Calu3 (cell line): ENCODE results near the gene LANCL2. TPM values are rescaled to one million over a fixed set of nuclear protein-coding genes. Genes with fewer than 3 reads are reported as not detected.

Experiments
- BruUV-seq: library from RNA; stranded (reverse); fragments of 400-500 nt; replicated peaks from 2 replicates; lab custom pipeline; 2021; lab: Mats Ljungman, UMichigan
- CTCF ChIA-PET: fragments of 300-600 bp; sonication (Branson Sonifier 250); formaldehyde crosslinking; loops from one replicate; lab custom pipeline; 2022; ENCODE audit warnings: antibody characterized with exemption; lab: Charles Lee
- DNase-seq: peaks from one replicate; pipeline ENCODE4 v3.0.0; 2022
- H3K27ac Mint-ChIP-seq: one replicate; pipeline ENCODE4 v1.8.0; 2022; ENCODE audit warnings: mixed read lengths; ENCODE audit not compliant: unreplicated experiment
- H3K27me3 Mint-ChIP-seq: one replicate; pipeline ENCODE4 v1.8.0; 2022; ENCODE audit warnings: mixed read lengths; ENCODE audit not compliant: unreplicated experiment
- H3K36me3 Mint-ChIP-seq: one replicate; pipeline ENCODE4 v1.8.0; 2022; ENCODE audit warnings: mild to moderate bottlenecking, moderate library complexity, mixed read lengths; ENCODE audit not compliant: insufficient read depth, unreplicated experiment
- H3K4me1 Mint-ChIP-seq: one replicate; pipeline ENCODE4 v1.8.0; 2022; ENCODE audit warnings: mild to moderate bottlenecking, low read depth, mixed read lengths; ENCODE audit not compliant: unreplicated experiment
- H3K4me3 Mint-ChIP-seq: one replicate; pipeline ENCODE4 v1.8.0; 2022; ENCODE audit warnings: mild to moderate bottlenecking, low read depth, moderate library complexity, mixed read lengths; ENCODE audit not compliant: unreplicated experiment
- H3K9me3 Mint-ChIP-seq: one replicate; pipeline ENCODE4 v1.8.0; 2022; ENCODE audit warnings: low read depth, mixed read lengths; ENCODE audit not compliant: unreplicated experiment
- intact Hi-C: fragments of 100-400 bp; cut with micrococcal nuclease; formaldehyde crosslinking; loops from one replicate; pipeline ENCODE4 v1.10.0; 2022; ENCODE audit not compliant: unreplicated experiment
- total RNA-seq: library from RNA; stranded (reverse); gene quantifications from 2 replicates; pipeline ENCODE4 v1.2.3, GENCODE V29; 2022
- TF ChIP-seq, protein P1 (sequence below): fragments of 200-600 bp; IDR thresholded peaks from one replicate; pipeline ENCODE4 v1.8.0; 2022; ENCODE audit warnings: antibody characterized with exemption; ENCODE audit not compliant: unreplicated experiment

Gene LANCL2
- total RNA-seq, 1 experiment from 2014 or later: 15.7 TPM

DNA sequence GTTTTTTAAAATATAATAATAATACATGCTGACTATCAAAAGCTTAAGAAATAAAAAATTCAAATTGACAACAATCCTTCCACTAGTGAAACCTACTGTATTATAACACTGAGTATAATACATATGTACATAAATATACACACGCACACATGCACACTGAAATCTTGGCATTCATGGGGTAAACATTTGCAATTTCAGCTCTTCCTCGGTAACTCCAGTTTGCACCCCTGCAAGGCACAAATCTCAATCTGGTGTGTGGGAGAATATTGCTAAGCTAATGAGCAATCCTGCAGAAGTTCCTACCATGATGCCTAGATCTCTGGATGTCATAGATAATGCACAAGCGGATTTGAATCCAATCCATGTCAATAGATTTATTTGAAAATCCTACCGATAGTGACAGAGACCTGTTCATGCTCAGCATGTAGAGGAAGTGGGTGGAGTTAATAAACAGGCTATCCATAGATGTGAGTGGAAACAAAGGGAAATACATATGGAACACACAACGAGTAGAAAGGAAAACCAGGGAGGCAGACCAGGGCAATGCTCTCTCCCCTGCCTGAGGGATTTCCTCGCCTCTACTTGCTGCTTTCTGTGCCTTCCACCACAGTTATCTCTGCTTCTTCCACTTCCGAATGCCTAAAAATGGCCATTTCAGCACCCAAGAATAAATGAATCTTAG lies 38.1 kb upstream of the LANCL2 start:
- H3K4me1 Mint-ChIP-seq: no peaks in the 10 kb centered on the region
- no peaks in the 10 kb centered on the region for H3K9me3 Mint-ChIP-seq
- DNase-seq: no peak
- H3K27me3 Mint-ChIP-seq: peaks cover 60% of the 10 kb centered on the region
- H3K4me3 Mint-ChIP-seq: no peak overlapping the region
- BruUV-seq: no TSS peak
- no peak overlapping the region for H3K27ac Mint-ChIP-seq
- CTCF ChIA-PET: no interaction called here
- TF ChIP-seq, protein P1, sequence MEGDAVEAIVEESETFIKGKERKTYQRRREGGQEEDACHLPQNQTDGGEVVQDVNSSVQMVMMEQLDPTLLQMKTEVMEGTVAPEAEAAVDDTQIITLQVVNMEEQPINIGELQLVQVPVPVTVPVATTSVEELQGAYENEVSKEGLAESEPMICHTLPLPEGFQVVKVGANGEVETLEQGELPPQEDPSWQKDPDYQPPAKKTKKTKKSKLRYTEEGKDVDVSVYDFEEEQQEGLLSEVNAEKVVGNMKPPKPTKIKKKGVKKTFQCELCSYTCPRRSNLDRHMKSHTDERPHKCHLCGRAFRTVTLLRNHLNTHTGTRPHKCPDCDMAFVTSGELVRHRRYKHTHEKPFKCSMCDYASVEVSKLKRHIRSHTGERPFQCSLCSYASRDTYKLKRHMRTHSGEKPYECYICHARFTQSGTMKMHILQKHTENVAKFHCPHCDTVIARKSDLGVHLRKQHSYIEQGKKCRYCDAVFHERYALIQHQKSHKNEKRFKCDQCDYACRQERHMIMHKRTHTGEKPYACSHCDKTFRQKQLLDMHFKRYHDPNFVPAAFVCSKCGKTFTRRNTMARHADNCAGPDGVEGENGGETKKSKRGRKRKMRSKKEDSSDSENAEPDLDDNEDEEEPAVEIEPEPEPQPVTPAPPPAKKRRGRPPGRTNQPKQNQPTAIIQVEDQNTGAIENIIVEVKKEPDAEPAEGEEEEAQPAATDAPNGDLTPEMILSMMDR: no peak
- no peaks in the 10 kb centered on the region for H3K36me3 Mint-ChIP-seq
- intact Hi-C loops: no loop called here

DNA sequence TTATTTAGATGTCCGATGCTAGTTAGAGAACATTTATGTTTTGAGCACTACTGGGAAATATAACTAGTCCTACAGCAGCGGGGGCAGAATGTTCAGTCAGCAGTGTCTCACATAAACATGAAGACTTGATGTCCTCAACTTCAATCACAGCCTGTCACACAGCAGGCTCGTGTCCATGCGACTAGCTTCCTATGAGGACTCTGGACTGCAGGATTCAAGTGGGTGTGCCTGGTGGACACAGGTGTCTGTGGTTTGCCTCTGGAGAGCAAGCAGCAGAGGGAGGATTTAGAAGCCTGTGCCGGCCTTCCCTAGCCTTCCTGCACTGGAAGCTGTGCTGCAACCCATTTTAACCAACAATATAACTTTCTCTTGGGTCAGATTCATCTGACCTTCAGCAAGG lies 30.0 kb upstream of the LANCL2 start:
- Mint-ChIP-seq H3K36me3 (no peaks in the 10 kb centered on the region), H3K27ac (no peak overlapping the region), H3K4me3 (no peak overlapping the region), H3K27me3 (peaks cover 77% of the 10 kb centered on the region), H3K9me3 (no peaks in the 10 kb centered on the region), H3K4me1 (no peaks in the 10 kb centered on the region)
- BruUV-seq: no TSS peak
- no peak for DNase-seq
- CTCF ChIA-PET: no interaction called here
- intact Hi-C loops: loop anchor here (2.0 kb wide), 1 partner anchor 16 kb away; no protein-coding TSS in a partner anchor
- TF ChIP-seq, protein P1: no peak

DNA sequence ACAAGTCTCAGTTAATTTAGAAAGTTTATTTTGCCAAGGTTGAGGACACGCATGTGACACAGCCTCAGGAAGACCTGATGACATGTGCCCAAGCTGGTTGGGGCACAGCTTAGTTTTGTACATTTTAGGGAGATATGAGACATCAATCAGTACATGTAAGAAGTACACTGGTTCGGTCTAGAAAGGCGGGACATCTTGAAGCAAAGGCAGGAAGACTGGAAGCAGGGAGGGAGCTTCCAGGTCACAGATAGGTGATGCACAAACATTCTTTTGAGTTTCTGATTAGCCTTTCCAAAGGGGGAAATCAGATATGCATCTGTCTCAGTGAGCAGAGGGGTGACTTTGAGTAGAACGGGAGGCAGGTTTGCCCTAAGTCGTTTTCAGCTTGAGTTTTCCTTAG lies 29.4 kb upstream of the LANCL2 start:
- BruUV-seq: no TSS peak
- CTCF ChIA-PET: no interaction called here

DNA sequence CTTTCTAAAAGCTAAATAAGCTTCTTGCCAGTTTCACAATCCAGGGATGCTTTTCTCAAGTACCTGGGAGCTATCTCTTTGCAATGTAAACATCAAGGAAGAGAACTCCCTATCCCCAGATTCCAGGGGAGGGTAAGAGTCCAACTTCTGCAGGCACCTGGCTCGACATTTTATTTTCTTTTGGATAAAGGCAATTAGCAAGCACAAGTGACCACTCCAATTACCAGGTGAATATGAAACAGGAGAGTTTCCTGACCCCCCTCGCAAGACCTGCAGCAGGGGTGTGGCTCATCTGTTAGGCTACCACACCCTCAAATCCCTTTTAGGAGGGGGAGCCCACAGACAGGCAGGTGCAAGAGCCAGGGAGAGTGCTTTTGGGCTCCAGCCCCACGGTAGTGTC lies 28.6 kb upstream of the LANCL2 start:
- intact Hi-C loops: no loop called here
- Mint-ChIP-seq H3K4me1 (no peaks in the 10 kb centered on the region), H3K27me3 (peaks cover 63% of the 10 kb centered on the region), H3K4me3 (no peak overlapping the region), H3K36me3 (no peaks in the 10 kb centered on the region), H3K27ac (no peak overlapping the region), H3K9me3 (peaks cover 3% of the 10 kb centered on the region)
- TF ChIP-seq, protein P1: no peak
- CTCF ChIA-PET: no interaction called here
- no TSS peak for BruUV-seq
- DNase-seq: no peak

More for the DNA sequence above, 29.4 kb upstream of the LANCL2 start:
- H3K9me3 Mint-ChIP-seq: peaks cover under 1% of the 10 kb centered on the region
- no peaks in the 10 kb centered on the region for H3K4me1 Mint-ChIP-seq
- no peak overlapping the region for H3K27ac Mint-ChIP-seq
- TF ChIP-seq, protein P1: no peak
- no peak overlapping the region for H3K4me3 Mint-ChIP-seq
- peaks cover 70% of the 10 kb centered on the region for H3K27me3 Mint-ChIP-seq
- intact Hi-C loops: loop anchor here (2.0 kb wide), 1 partner anchor 15 kb away; no protein-coding TSS in a partner anchor
- H3K36me3 Mint-ChIP-seq: no peaks in the 10 kb centered on the region
- DNase-seq: no peak
